HG03439 (cell line): ENCODE measurements around the gene OMA1.

Source experiments
- ATAC-seq: cut with Tn5 transposase; IDR thresholded peaks from one replicate; pipeline ENCODE4 v1.9.1; 2021; ENCODE audit warnings: mild to moderate bottlenecking, moderate library complexity; ENCODE audit not compliant: unreplicated experiment

OMA1 gene

DNA sequence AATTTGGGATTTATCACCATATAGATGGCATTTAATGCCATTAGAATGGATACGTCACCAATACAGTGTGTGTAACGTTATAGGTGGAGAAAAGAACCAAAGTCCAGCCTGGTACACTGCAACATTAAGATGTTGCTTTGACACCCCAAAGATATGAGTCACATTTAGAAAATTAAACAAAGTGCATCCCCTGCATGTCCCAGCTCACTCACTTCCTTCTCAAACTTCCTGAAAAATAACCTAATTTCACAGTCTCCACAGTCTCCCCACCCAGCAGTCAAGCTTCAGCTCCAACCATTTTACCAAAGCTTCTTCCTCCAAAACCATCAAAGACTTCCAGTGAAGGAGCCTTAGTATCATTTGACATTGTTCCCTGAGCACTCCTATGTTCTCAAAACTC, 111.9 kb downstream of the OMA1 start:
- ATAC-seq = no peak

DNA sequence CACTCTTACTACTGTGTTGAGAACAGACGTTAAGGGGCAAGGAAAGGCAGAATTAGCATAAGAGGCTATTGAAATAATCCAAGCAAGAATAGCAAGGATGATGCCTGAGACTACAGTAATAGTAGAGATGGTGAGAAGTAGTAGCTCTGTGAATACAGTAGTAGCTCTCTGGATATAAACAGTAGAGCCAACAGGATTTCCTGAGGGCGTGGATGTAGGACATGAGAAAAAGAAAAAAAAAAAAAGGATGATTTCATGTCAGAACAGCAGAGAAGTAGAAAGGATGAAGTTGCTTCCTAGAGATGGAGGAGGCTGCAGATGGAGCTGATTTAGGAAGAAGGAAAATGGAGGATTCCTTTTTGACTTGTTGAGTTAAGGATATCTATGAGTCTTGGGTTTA, 112.3 kb downstream of the OMA1 start:
- no peak for ATAC-seq

- ATAC-seq = no peak
Observed at GRCh38 chr1:58432851-58433668, 113.5 kb downstream of the OMA1 start.

DNA sequence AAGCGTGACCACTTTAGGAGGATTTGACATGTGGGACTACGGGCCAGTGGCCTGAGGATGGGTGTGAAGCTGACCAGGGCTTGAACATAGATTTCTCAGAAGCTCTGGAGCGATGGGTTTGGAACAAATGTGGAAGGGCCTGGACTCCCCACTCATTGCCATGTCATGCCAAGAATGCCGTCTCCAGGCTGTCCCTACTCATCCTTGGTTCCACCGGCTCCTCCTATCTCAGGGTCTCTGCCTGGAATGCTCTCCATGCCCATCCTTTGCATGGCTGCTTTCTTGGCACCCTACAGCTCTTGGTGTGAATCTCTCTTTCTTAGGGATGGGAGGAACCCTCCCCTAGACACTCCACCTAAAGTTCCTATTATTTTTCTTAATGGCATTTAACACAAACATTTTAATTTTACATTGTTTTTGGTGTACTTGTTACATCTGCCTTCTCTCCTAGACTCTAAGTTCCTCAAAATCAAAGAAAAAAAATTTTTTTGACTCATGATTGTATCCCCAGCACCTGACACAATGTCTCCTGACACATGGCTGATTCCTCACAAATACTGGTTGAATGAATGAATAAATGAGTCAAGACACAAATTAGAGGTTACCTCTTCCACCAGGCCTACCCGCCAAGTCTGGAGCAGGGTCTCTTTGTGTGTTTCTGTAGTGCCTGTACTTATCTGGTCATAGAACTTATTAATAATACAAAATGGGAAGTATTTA, 114.5 kb downstream of the OMA1 start:
- ATAC-seq = no peak
